ENCODE data around the gene HMGXB3.

DNA sequence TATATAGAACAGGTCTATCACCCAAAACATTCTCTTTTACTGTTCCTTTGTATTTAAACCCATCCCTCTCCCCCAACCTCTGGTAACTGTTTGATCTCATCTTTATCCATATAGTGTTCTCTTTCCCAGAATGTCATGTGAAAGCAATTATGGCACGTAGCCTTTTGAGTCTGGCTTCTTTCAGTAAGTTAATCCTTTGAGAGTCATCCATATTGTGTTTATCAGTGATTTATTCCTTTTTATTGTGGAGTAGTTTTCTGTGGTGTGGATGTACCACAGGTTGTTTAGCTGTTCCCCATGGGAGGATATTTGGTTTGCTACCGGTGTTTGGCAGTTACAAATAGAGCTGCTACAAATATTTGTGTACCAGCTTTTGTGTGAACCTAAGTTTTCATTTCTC lies 38.0 kb downstream of the HMGXB3 start:
- TF ChIP-seq, protein P1, sequence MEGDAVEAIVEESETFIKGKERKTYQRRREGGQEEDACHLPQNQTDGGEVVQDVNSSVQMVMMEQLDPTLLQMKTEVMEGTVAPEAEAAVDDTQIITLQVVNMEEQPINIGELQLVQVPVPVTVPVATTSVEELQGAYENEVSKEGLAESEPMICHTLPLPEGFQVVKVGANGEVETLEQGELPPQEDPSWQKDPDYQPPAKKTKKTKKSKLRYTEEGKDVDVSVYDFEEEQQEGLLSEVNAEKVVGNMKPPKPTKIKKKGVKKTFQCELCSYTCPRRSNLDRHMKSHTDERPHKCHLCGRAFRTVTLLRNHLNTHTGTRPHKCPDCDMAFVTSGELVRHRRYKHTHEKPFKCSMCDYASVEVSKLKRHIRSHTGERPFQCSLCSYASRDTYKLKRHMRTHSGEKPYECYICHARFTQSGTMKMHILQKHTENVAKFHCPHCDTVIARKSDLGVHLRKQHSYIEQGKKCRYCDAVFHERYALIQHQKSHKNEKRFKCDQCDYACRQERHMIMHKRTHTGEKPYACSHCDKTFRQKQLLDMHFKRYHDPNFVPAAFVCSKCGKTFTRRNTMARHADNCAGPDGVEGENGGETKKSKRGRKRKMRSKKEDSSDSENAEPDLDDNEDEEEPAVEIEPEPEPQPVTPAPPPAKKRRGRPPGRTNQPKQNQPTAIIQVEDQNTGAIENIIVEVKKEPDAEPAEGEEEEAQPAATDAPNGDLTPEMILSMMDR (IDR thresholded peaks at IDR 0.05), result no peak
- TF ChIP-seq POLR2AphosphoS5 (IDR thresholded peaks at IDR 0.05) (no peak), EP300 (IDR thresholded peaks at IDR 0.05) (no peak), POLR2A (IDR thresholded peaks at IDR 0.05; ENCODE audit: low read depth) (no peak)
